Progenitor cell of endocrine pancreas (in vitro differentiated cells): ENCODE data around the gene COL24A1. TPM values are rescaled to one million over a fixed set of nuclear protein-coding genes. Genes with fewer than 3 reads are reported as not detected.

Source experiments
- DNase-seq: peaks from one replicate; pipeline ENCODE4 v3.0.0; 2021; ENCODE audit warnings: low spot score; ENCODE audit not compliant: unreplicated experiment
- H3K27ac Mint-ChIP-seq: 2 replicates; pipeline ENCODE4 v1.8.0; 2021; ENCODE audit warnings: mild to moderate bottlenecking, moderate library complexity, mixed read lengths
- H3K27me3 Mint-ChIP-seq: 2 replicates; pipeline ENCODE4 v1.8.0; 2021; ENCODE audit warnings: mixed read lengths
- H3K36me3 Mint-ChIP-seq: 2 replicates; pipeline ENCODE4 v1.8.0; 2022; ENCODE audit warnings: mixed read lengths; ENCODE audit not compliant: insufficient read depth
- H3K4me1 Mint-ChIP-seq: 2 replicates; pipeline ENCODE4 v1.8.0; 2021; ENCODE audit warnings: low read depth, mixed read lengths
- H3K4me3 Mint-ChIP-seq: 2 replicates; pipeline ENCODE4 v1.8.0; 2021; ENCODE audit warnings: low read depth, mild to moderate bottlenecking, moderate library complexity, mixed read lengths
- H3K9me3 Mint-ChIP-seq: 2 replicates; pipeline ENCODE4 v1.8.0; 2021; ENCODE audit warnings: low read depth, mixed read lengths
- CTCF ChIP-seq: fragments of 200-600 bp; sonication (generic); IDR thresholded peaks from one replicate; pipeline ENCODE4 v1.5.0; 2021; ENCODE audit warnings: antibody characterized with exemption, mild to moderate bottlenecking; ENCODE audit not compliant: unreplicated experiment
- total RNA-seq: library from RNA; stranded (reverse); gene quantifications from 2 replicates; pipeline ENCODE4 v1.2.1, GENCODE V29; 2021

Gene COL24A1
- total RNA-seq, 1 donor from 2014 or later: 1.1 TPM

GRCh38 chr1:86190873-86191272 lies 34.3 kb upstream of the COL24A1 start:
- no peak overlapping the region for H3K27ac Mint-ChIP-seq
- H3K9me3 Mint-ChIP-seq: no peaks in the 10 kb centered on the region
- no peaks in the 10 kb centered on the region for H3K36me3 Mint-ChIP-seq
- H3K4me1 Mint-ChIP-seq: peaks cover 4% of the 10 kb centered on the region
- no peak for DNase-seq
- no peak for TF ChIP-seq CTCF
- H3K4me3 Mint-ChIP-seq: no peak overlapping the region
- peaks cover 11% of the 10 kb centered on the region for H3K27me3 Mint-ChIP-seq

GRCh38 chr1:86184426-86184825 lies 27.9 kb upstream of the COL24A1 start:
- DNase-seq: no peak
- Mint-ChIP-seq H3K4me3 (no peak overlapping the region), H3K27me3 (peaks cover 6% of the 10 kb centered on the region), H3K36me3 (no peaks in the 10 kb centered on the region), H3K27ac (no peak overlapping the region), H3K4me1 (no peaks in the 10 kb centered on the region), H3K9me3 (no peaks in the 10 kb centered on the region)
- TF ChIP-seq CTCF: no peak

DNA sequence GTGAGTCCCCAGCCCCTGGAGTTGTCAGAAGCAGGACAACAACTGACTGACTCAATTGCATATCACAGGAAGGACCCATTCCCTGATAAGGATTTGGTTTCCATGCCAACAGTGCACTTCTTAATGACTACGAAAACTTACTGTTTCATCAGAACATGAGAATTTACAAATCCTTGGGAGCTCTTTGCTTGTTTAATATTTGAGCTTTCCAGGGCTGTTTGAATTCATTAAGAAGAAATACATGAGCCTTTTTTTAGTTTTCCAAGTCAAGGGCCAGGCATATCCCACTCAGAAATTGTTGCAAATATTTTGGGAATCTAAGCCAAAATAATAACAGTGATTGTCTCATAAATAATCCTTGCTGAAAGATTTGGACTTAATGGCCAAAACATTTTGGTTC lies 27.2 kb upstream of the COL24A1 start:
- no peak overlapping the region for H3K27ac Mint-ChIP-seq
- no peak for TF ChIP-seq CTCF
- H3K9me3 Mint-ChIP-seq: no peaks in the 10 kb centered on the region
- H3K4me3 Mint-ChIP-seq: no peak overlapping the region
- H3K4me1 Mint-ChIP-seq: no peaks in the 10 kb centered on the region
- H3K27me3 Mint-ChIP-seq: peaks cover 10% of the 10 kb centered on the region
- H3K36me3 Mint-ChIP-seq: no peaks in the 10 kb centered on the region
- no peak for DNase-seq

GRCh38 chr1:86176226-86176625 lies 19.7 kb upstream of the COL24A1 start:
- Mint-ChIP-seq H3K9me3 (no peaks in the 10 kb centered on the region), H3K4me1 (no peaks in the 10 kb centered on the region), H3K36me3 (no peaks in the 10 kb centered on the region), H3K4me3 (no peak overlapping the region), H3K27ac (no peak overlapping the region), H3K27me3 (peaks cover 15% of the 10 kb centered on the region)
- no peak for DNase-seq
- no peak for TF ChIP-seq CTCF

DNA sequence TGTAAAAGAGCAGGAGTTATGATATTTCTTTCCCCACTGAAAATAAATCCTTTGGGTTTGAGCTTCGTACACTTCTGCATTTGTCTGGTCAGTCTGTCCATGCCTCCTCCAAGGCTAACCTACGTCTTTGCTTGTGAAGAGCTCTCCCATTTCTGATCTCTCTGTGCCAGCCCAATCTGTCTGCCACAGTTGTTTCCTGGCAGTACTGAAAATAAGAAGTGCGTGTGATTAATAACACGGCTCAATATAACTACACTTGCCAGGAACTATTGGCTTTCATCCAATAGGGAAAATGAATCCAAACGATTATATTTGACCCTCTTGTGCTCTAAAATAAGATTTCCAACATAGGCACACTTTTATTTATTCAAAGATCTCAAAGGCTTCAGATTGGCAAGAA lies 19.2 kb upstream of the COL24A1 start:
- Mint-ChIP-seq H3K27me3 (peaks cover 15% of the 10 kb centered on the region), H3K27ac (no peak overlapping the region), H3K4me3 (no peak overlapping the region), H3K36me3 (no peaks in the 10 kb centered on the region), H3K9me3 (no peaks in the 10 kb centered on the region), H3K4me1 (no peaks in the 10 kb centered on the region)
- DNase-seq: no peak
- TF ChIP-seq CTCF: no peak

GRCh38 chr1:86169625-86170024 lies 13.1 kb upstream of the COL24A1 start:
- no peaks in the 10 kb centered on the region for H3K36me3 Mint-ChIP-seq
- TF ChIP-seq CTCF: no peak
- H3K27me3 Mint-ChIP-seq: peaks cover 3% of the 10 kb centered on the region
- no peaks in the 10 kb centered on the region for H3K4me1 Mint-ChIP-seq
- H3K27ac Mint-ChIP-seq: no peak overlapping the region
- H3K4me3 Mint-ChIP-seq: no peak overlapping the region
- peaks cover 16% of the 10 kb centered on the region for H3K9me3 Mint-ChIP-seq
- no peak for DNase-seq
